PFSK-1 (cell line): Measurements from ENCODE around the gene GRHPR.

Source experiments
- FOXP2 ChIP-seq: optimal IDR thresholded peaks from 2 replicates; pipeline ENCODE3; 2011; ENCODE audit warnings: borderline replicate concordance, control low read depth, inconsistent platforms; ENCODE audit not compliant: insufficient read depth; ENCODE audit errors: extremely low read length, extremely low read depth
- POLR2AphosphoS5 ChIP-seq: IDR thresholded peaks from 2 replicates; pipeline ENCODE4 v1.6.1; 2012; ENCODE audit warnings: low read depth, mild to moderate bottlenecking, control low read depth, low read length, moderate library complexity
- REST ChIP-seq, 2 experiments: IDR thresholded peaks; 2 replicates each; pipeline versions ENCODE4 v1.6.1 to v1.8.0; 2011 to 2012; ENCODE audit warnings: low read depth in 2 of 2, low read length in 2 of 2, control low read depth in 1 of 2, inconsistent platforms in 1 of 2, mild to moderate bottlenecking in 1 of 2, moderate library complexity in 1 of 2; ENCODE audit not compliant: insufficient read depth in 1 of 2
- SIN3A ChIP-seq: IDR thresholded peaks from 2 replicates; pipeline ENCODE4 v1.6.1; 2012; ENCODE audit warnings: mild to moderate bottlenecking, low read length, moderate library complexity, borderline replicate concordance; ENCODE audit not compliant: insufficient read depth
- TAF1 ChIP-seq: IDR thresholded peaks from 2 replicates; pipeline ENCODE4 v1.6.1; 2012; ENCODE audit warnings: low read length, control low read depth, borderline replicate concordance; ENCODE audit not compliant: insufficient read depth

GRCh38 chr9:37430841-37431597 is 8.5 kb downstream of the GRHPR start:
- TF ChIP-seq SIN3A: no peak
- no peak for TF ChIP-seq POLR2AphosphoS5
- no peak for TF ChIP-seq REST (IDR thresholded peaks at IDR 0.05; ENCODE audit: insufficient read depth in 1 of 2, low read depth in 2 of 2, low read length in 2 of 2)
- TF ChIP-seq TAF1: no peak
- TF ChIP-seq FOXP2: no peak
